Ecto neural progenitor cell (in vitro differentiated cells): ENCODE results near the gene EDIL3.

Experiments used
- DNase-seq: peaks from one replicate; pipeline ENCODE4 v3.0.0-alpha.2; 2018; ENCODE audit warnings: low spot score

Gene EDIL3

GRCh38 chr5:84259283-84260045, 125.2 kb downstream of the EDIL3 start:
- DNase-seq: no peak

GRCh38 chr5:84257061-84257460, 127.6 kb downstream of the EDIL3 start:
- no peak for DNase-seq

GRCh38 chr5:84255315-84255714, 129.4 kb downstream of the EDIL3 start:
- no peak for DNase-seq

- no peak for DNase-seq
Observed at GRCh38 chr5:84253946-84254345, 130.7 kb downstream of the EDIL3 start.

GRCh38 chr5:84251503-84251902, 133.2 kb downstream of the EDIL3 start:
- no peak for DNase-seq

- peak; percentile 48 for DNase-seq
Observed at GRCh38 chr5:84249918-84250630, 134.6 kb downstream of the EDIL3 start.

- no peak for DNase-seq
Observed at GRCh38 chr5:84248013-84248412, 136.7 kb downstream of the EDIL3 start.

- DNase-seq: no peak
Observed at GRCh38 chr5:84242286-84242685, 142.4 kb downstream of the EDIL3 start.

- no peak for DNase-seq
Observed at GRCh38 chr5:84239494-84239893, 145.2 kb downstream of the EDIL3 start.

- no peak for DNase-seq
Observed at GRCh38 chr5:84237126-84237525, 147.6 kb downstream of the EDIL3 start.

- DNase-seq: no peak
Observed at GRCh38 chr5:84231433-84231832, 153.2 kb downstream of the EDIL3 start.

- no peak for DNase-seq
Observed at GRCh38 chr5:84229045-84229444, 155.6 kb downstream of the EDIL3 start.

GRCh38 chr5:84228266-84228665, 156.4 kb downstream of the EDIL3 start:
- DNase-seq: no peak

- no peak for DNase-seq
Observed at GRCh38 chr5:84227236-84227635, 157.4 kb downstream of the EDIL3 start.

GRCh38 chr5:84218546-84218945, 166.1 kb downstream of the EDIL3 start:
- DNase-seq: no peak

- no peak for DNase-seq
Observed at GRCh38 chr5:84215521-84215920, 169.2 kb downstream of the EDIL3 start.

- DNase-seq: no peak
Observed at GRCh38 chr5:84213861-84214260, 170.8 kb downstream of the EDIL3 start.

GRCh38 chr5:84213212-84213611, 171.5 kb downstream of the EDIL3 start:
- no peak for DNase-seq

GRCh38 chr5:84204772-84205171, 179.9 kb downstream of the EDIL3 start:
- DNase-seq: no peak

GRCh38 chr5:84202136-84202535, 182.5 kb downstream of the EDIL3 start:
- DNase-seq: no peak

- no peak for DNase-seq
Observed at GRCh38 chr5:84197538-84197937, 187.1 kb downstream of the EDIL3 start.

- no peak for DNase-seq
Observed at GRCh38 chr5:84191281-84191680, 193.4 kb downstream of the EDIL3 start.

GRCh38 chr5:84184857-84185256, 199.8 kb downstream of the EDIL3 start:
- DNase-seq: no peak

GRCh38 chr5:84181093-84181492, 203.6 kb downstream of the EDIL3 start:
- no peak for DNase-seq
